Sigmoid colon (tissue), 4 donors: ENCODE results near the gene DIS3L.

Source experiments
- POLR2AphosphoS5 ChIP-seq, 4 donors: sonication (generic); formaldehyde crosslinking; IDR thresholded peaks; one replicate each; pipeline ENCODE4 v1.6.1; 2017; ENCODE audit warnings: antibody characterized with exemption in 4 of 4
- TF ChIP-seq, protein P1 (sequence below), 4 experiments: fragments of 450-650 bp in 3 of 4; fragments of 200-600 bp in 1 of 4; IDR thresholded peaks; one replicate each; pipeline ENCODE4 v1.5.1; 2016 to 2019; ENCODE audit warnings: antibody characterized with exemption in 4 of 4, mild to moderate bottlenecking in 3 of 4, moderate library complexity in 2 of 4

DNA sequence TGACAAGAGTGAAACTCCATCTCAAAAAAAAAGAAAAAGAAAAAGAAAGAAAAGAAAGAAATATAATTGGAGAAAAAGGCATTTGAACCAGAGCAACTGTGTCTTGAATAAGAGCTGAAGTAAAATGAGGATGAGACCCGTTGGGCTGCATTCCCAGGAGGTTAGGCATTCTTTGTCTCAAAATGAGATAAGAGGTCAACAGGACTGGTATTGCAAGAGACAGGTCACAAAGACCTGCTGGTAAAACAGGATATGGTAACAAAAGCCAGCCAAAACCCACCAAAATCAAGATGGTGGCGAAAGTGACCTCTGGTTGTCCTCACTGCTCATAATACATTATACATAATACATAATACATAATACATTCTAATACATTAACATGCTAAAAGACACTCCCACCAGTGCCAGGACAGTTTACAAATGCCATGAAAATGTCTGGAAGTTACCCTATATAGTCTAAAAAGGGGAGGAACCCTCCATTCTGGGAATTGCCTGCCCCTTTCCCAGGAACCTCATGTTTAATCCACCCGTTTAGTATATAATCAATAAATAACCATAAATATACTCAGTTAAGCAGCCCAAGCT lies 71.7 kb downstream of the DIS3L start:
- TF ChIP-seq, protein P1, sequence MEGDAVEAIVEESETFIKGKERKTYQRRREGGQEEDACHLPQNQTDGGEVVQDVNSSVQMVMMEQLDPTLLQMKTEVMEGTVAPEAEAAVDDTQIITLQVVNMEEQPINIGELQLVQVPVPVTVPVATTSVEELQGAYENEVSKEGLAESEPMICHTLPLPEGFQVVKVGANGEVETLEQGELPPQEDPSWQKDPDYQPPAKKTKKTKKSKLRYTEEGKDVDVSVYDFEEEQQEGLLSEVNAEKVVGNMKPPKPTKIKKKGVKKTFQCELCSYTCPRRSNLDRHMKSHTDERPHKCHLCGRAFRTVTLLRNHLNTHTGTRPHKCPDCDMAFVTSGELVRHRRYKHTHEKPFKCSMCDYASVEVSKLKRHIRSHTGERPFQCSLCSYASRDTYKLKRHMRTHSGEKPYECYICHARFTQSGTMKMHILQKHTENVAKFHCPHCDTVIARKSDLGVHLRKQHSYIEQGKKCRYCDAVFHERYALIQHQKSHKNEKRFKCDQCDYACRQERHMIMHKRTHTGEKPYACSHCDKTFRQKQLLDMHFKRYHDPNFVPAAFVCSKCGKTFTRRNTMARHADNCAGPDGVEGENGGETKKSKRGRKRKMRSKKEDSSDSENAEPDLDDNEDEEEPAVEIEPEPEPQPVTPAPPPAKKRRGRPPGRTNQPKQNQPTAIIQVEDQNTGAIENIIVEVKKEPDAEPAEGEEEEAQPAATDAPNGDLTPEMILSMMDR (IDR thresholded peaks at IDR 0.05): no peak
- no peak for TF ChIP-seq POLR2AphosphoS5 (IDR thresholded peaks at IDR 0.05)
